Fibroblast of pulmonary artery (primary cell): ENCODE measurements around the gene ISM1.
A peak's percentile ranks its signal among the peaks of the same experiment; 100 is the strongest.

ENCODE experiments used
- DNase-seq: peaks from one replicate; pipeline ENCODE4 v3.0.0-alpha.2; 2010; ENCODE audit warnings: low read depth
- H3K4me3 ChIP-seq: replicated peaks from 2 replicates; pipeline ENCODE4 v1.5.1; 2011; ENCODE audit warnings: low read depth, mild to moderate bottlenecking, control low read depth, low read length, moderate library complexity
- TF ChIP-seq, protein P1 (sequence below): IDR thresholded peaks from 2 replicates; pipeline ENCODE4 v1.5.1; 2011; ENCODE audit warnings: mild to moderate bottlenecking, control low read depth, low read length, inconsistent platforms; ENCODE audit errors: missing control alignments

ISM1 gene

DNA sequence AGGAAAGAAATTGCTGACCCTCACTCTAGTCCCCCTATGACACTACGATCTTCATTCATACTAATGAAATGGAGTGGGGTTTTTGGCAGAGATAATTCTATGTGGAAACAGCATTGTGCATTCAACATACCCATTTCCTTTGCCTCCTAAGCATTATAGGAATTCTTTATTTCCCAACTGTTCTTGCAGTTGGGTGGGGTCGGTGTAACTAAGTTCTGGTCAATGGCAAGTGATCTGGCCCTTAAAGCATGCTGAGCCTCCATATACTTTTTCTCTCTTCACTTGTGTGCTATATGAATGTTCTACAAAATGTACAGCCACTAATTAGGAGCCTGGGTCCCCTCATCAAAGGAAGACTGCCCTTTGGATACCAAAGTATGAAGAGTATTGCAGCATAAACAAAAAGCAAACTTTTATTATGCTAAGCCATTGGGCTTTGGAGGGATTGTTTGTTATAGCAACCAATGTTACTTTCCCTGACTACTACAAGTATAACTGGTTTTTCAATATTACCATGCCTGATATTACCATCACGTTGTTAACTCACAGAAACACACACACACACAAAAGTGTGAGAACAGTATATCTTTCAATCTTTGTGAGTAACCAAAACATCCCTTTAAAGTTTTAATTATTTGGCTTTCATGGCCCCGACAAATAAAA is 9.0 kb upstream of the ISM1 start:
- H3K4me3 ChIP-seq: no peak overlapping the region
- TF ChIP-seq, protein P1, sequence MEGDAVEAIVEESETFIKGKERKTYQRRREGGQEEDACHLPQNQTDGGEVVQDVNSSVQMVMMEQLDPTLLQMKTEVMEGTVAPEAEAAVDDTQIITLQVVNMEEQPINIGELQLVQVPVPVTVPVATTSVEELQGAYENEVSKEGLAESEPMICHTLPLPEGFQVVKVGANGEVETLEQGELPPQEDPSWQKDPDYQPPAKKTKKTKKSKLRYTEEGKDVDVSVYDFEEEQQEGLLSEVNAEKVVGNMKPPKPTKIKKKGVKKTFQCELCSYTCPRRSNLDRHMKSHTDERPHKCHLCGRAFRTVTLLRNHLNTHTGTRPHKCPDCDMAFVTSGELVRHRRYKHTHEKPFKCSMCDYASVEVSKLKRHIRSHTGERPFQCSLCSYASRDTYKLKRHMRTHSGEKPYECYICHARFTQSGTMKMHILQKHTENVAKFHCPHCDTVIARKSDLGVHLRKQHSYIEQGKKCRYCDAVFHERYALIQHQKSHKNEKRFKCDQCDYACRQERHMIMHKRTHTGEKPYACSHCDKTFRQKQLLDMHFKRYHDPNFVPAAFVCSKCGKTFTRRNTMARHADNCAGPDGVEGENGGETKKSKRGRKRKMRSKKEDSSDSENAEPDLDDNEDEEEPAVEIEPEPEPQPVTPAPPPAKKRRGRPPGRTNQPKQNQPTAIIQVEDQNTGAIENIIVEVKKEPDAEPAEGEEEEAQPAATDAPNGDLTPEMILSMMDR: no peak

DNA sequence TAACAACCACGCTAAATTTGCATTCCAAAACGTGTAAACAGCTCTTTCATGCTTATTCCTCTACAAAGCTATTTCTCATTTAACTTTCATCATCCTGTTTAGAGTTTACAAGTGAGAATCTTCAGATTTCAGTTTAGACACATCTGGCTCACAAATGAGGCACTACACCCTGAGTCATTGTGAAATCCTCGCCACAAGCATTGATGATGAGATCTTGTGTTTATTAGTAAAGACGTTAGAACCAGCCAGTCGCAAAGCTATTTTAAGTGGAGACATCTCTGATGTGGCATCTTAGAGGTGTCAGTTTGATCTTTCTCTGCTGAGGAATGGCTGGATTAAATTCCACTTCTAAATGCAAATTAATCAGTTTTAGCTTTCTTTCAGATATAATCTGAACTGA is 8.3 kb upstream of the ISM1 start:
- no peak overlapping the region for H3K4me3 ChIP-seq
- no peak for DNase-seq
- TF ChIP-seq, protein P1: no peak

More for the DNA sequence above, 9.0 kb upstream of the ISM1 start:
- no peak for DNase-seq

GRCh38 chr20:13213335-13213734 is 7.7 kb upstream of the ISM1 start:
- DNase-seq: no peak
- TF ChIP-seq, protein P1: no peak
- no peak overlapping the region for H3K4me3 ChIP-seq

DNA sequence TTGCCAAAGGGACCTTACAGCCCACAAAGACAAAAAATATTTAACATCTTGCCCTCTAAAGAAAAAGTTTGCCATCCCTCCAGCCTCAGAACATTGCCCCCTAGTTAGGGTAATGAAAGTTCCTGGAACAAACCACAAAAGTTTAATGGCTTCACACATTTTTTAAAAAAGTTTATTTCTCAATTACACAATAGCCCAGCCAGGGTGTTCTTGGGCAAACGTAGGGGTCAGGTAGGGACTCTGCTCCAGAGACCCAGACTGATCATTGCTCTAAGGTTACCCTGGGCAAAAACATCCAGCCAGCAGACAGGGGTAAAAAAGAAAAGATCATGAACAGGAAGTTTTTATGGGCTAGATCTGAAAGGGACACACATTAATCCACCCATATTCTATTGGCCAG is 4.5 kb upstream of the ISM1 start:
- H3K4me3 ChIP-seq: no peak overlapping the region
- no peak for DNase-seq
- TF ChIP-seq, protein P1: no peak

- DNase-seq: no peak
- TF ChIP-seq, protein P1: no peak
- H3K4me3 ChIP-seq: no peak overlapping the region
Observed at GRCh38 chr20:13219327-13220193, 1.5 kb upstream of the ISM1 start.

DNA sequence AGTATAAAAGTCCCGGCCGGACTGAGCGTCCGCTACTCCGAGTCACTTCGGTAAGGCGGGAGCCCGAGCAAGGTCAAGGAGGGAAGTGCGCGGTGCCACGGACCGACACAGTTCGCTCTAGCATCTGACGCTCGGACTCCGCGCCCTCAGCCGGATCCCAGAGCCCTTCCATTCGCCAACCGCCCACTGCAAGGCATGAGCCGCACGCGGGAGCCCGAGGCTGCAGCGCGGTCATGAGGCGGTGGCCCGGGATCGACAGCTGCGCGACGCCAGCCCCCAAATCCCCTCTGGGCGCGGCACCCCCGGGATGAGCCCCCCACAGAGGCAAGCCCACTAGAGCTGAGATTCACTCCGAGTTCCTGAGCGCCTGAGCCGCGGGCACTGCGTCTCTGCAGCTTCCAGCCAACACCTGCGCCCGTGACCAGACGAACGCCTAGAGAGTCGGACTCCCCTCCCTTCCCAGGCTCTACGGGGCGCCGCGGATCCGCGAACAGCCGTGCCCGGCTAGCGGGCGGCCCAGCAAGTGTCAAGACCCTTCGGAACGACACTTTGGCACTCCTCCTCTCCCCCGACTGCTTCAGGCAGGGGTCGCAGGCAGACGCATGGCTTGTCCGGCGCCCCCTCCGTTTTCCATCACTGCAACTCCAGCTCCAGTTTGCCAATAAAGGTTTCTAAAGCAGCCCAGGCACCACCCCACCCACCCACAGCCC is 725 bp upstream of the ISM1 start:
- TF ChIP-seq, protein P1: no peak
- DNase-seq: peak; percentile 26
- H3K4me3 ChIP-seq: peak overlapping the region; percentile 34
